Measurements from ENCODE around the gene GAS7. TPM values are rescaled to one million over a fixed set of nuclear protein-coding genes. Genes with fewer than 3 reads are reported as not detected.

Gene GAS7
- total RNA-seq, 2 donors from 2014 or later: 10.3 to 144 TPM

- WGBS: 88% methylated on average over 16 of the region's 16 CpGs
- H3K27ac ChIP-seq: no peak overlapping the region
Measured at GRCh38 chr17:9974448-9975381, 223.7 kb downstream of the GAS7 start.

GRCh38 chr17:9973669-9974447 is 224.5 kb downstream of the GAS7 start:
- H3K9me3 ChIP-seq: no peaks in the 10 kb centered on the region
- H3K27ac ChIP-seq: no peak overlapping the region
- intact Hi-C loops (cut with DNase I): no loop called here
- H3K36me3 ChIP-seq: no peaks in the 10 kb centered on the region
- no peak for DNase-seq (ENCODE audit: low spot score)
- TF ChIP-seq CTCF (IDR thresholded peaks at IDR 0.05): no peak
- no peak for TF ChIP-seq POLR2A (IDR thresholded peaks at IDR 0.05)
- no peak for TF ChIP-seq POLR2AphosphoS5 (IDR thresholded peaks at IDR 0.05)
- 53% methylated on average over 13 of the region's 13 CpGs for WGBS
- no peak overlapping the region for H3K4me3 ChIP-seq
- no peaks in the 10 kb centered on the region for H3K27me3 ChIP-seq (replicated peaks; ENCODE audit: insufficient read depth)
- no peaks in the 10 kb centered on the region for H3K4me1 ChIP-seq (replicated peaks)

More at GRCh38 chr17:9974448-9975381, 223.7 kb downstream of the GAS7 start:
- Histone ChIP-seq H3K4me1 (replicated peaks) (no peaks in the 10 kb centered on the region), H3K4me3 (no peak overlapping the region), H3K36me3 (no peaks in the 10 kb centered on the region), H3K9me3 (no peaks in the 10 kb centered on the region), H3K27me3 (replicated peaks; ENCODE audit: insufficient read depth) (no peaks in the 10 kb centered on the region)
- no peak for DNase-seq (ENCODE audit: low spot score)
- intact Hi-C loops (cut with DNase I): no loop called here
- TF ChIP-seq POLR2AphosphoS5 (IDR thresholded peaks at IDR 0.05): no peak

GRCh38 chr17:9971991-9972390 is 226.4 kb downstream of the GAS7 start:
- TF ChIP-seq POLR2AphosphoS5 (IDR thresholded peaks at IDR 0.05): peak; percentile 28
- TF ChIP-seq CTCF (IDR thresholded peaks at IDR 0.05): no peak
- no peak for TF ChIP-seq POLR2A (IDR thresholded peaks at IDR 0.05)
- no peaks in the 10 kb centered on the region for H3K4me1 ChIP-seq (replicated peaks)
- WGBS: 26% methylated on average over 4 of the region's 4 CpGs
- H3K27me3 ChIP-seq (replicated peaks; ENCODE audit: insufficient read depth): no peaks in the 10 kb centered on the region
- intact Hi-C loops (cut with DNase I): no loop called here
- H3K9me3 ChIP-seq: no peaks in the 10 kb centered on the region
- no peak overlapping the region for H3K27ac ChIP-seq
- H3K4me3 ChIP-seq: no peak overlapping the region
- H3K36me3 ChIP-seq: no peaks in the 10 kb centered on the region
- DNase-seq (ENCODE audit: low spot score): peak; percentile 63

GRCh38 chr17:9969301-9969935 is 229.0 kb downstream of the GAS7 start:
- TF ChIP-seq POLR2A (IDR thresholded peaks at IDR 0.05) (no peak), CTCF (IDR thresholded peaks at IDR 0.05) (no peak)
- Histone ChIP-seq H3K27ac (no peak overlapping the region), H3K4me1 (replicated peaks) (no peaks in the 10 kb centered on the region), H3K9me3 (no peaks in the 10 kb centered on the region), H3K27me3 (replicated peaks; ENCODE audit: insufficient read depth) (no peaks in the 10 kb centered on the region), H3K4me3 (no peak overlapping the region), H3K36me3 (no peaks in the 10 kb centered on the region)
- 87% methylated on average over 13 of the region's 13 CpGs for WGBS
- intact Hi-C loops (cut with DNase I): loop anchor here (5.0 to 10.0 kb wide), 2 partner anchors 258 to 645 kb away; no protein-coding TSS in a partner anchor
- no peak for DNase-seq (ENCODE audit: low spot score)

DNA sequence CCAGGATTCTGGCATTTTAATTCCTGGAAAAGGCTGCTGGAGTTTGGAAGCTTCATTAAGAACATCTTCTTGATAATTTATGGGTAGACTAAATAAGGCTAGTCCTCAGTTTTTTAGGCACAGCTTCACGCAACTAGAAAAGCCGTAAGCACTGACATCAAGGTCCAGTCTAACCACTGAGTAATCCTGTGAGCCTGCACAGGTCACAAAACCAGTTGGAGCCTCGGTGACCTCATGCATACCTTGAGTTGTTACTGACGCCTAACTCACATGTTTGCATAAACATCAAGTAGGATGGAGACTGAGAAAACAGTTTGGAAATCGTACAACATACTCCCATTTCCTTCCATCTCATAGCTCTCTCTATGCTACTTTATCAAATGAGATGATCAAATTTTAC is 229.5 kb downstream of the GAS7 start:
- Histone ChIP-seq H3K27me3 (replicated peaks; ENCODE audit: insufficient read depth) (no peaks in the 10 kb centered on the region), H3K36me3 (no peaks in the 10 kb centered on the region), H3K9me3 (no peaks in the 10 kb centered on the region), H3K4me1 (replicated peaks) (no peaks in the 10 kb centered on the region), H3K27ac (no peak overlapping the region), H3K4me3 (no peak overlapping the region)
- WGBS: 80% methylated on average over 5 of the region's 5 CpGs
- intact Hi-C loops (cut with DNase I): loop anchor here (5.0 to 10.0 kb wide), 2 partner anchors 258 to 646 kb away; no protein-coding TSS in a partner anchor
- TF ChIP-seq CTCF (IDR thresholded peaks at IDR 0.05) (no peak), POLR2AphosphoS5 (IDR thresholded peaks at IDR 0.05) (no peak), POLR2A (IDR thresholded peaks at IDR 0.05) (no peak)
- no peak for DNase-seq (ENCODE audit: low spot score)

All from prostate gland (tissue), 2 donors.